ENCODE measurements around the gene TBC1D17.

TBC1D17 gene

GRCh38 chr19:49877020-49877878, at the start of gene TBC1D17, which contains the start of gene AKT1S1:
Gene TBC1D17 (plus strand): TSS chr19:49877702. CDS start chr19:49877724, 22 bp downstream.
Gene AKT1S1 (minus strand): TSS chr19:49877355. CDS start chr19:49873295, 4,060 bp downstream.
- DNase-seq (ENCODE audit: low read depth in 2 of 2), result peak; percentile 91 to 96

- DNase-seq (ENCODE audit: low read depth in 2 of 2), result no peak
These were observed 48.3 kb upstream of the TBC1D17 start for GRCh38 chr19:49829200-49829599.

GRCh38 chr19:49829721-49830120, 47.8 kb upstream of the TBC1D17 start:
- no peak for DNase-seq (ENCODE audit: low read depth in 2 of 2)

GRCh38 chr19:49830766-49831165, 46.7 kb upstream of the TBC1D17 start:
- DNase-seq (ENCODE audit: low read depth in 2 of 2), result no peak

GRCh38 chr19:49831592-49831991, 45.9 kb upstream of the TBC1D17 start:
- DNase-seq (ENCODE audit: low read depth in 2 of 2), result no peak

GRCh38 chr19:49832556-49832955, 44.9 kb upstream of the TBC1D17 start:
- no peak for DNase-seq (ENCODE audit: low read depth in 2 of 2)

- DNase-seq (ENCODE audit: low read depth in 2 of 2), result no peak
These were observed 43.9 kb upstream of the TBC1D17 start for GRCh38 chr19:49833599-49833998.

- DNase-seq (ENCODE audit: low read depth in 2 of 2), result no peak
These were observed 41.9 kb upstream of the TBC1D17 start for GRCh38 chr19:49835562-49835961.

- no peak for DNase-seq (ENCODE audit: low read depth in 2 of 2)
These were observed 41.1 kb upstream of the TBC1D17 start for GRCh38 chr19:49836176-49837008.

- DNase-seq (ENCODE audit: low read depth in 2 of 2), result no peak
These were observed 40.5 kb upstream of the TBC1D17 start for GRCh38 chr19:49837009-49837310.

GRCh38 chr19:49837425-49837824, 40.1 kb upstream of the TBC1D17 start:
- DNase-seq (ENCODE audit: low read depth in 2 of 2), result no peak

GRCh38 chr19:49838885-49839588, 38.5 kb upstream of the TBC1D17 start:
- DNase-seq (ENCODE audit: low read depth in 2 of 2), result no peak

- DNase-seq (ENCODE audit: low read depth in 2 of 2), result no peak
These were observed 37.8 kb upstream of the TBC1D17 start for GRCh38 chr19:49839713-49840112.

GRCh38 chr19:49840321-49840720, 37.2 kb upstream of the TBC1D17 start:
- DNase-seq (ENCODE audit: low read depth in 2 of 2), result no peak

GRCh38 chr19:49840736-49841249, 36.7 kb upstream of the TBC1D17 start:
- DNase-seq (ENCODE audit: low read depth in 2 of 2), result no peak

- no peak for DNase-seq (ENCODE audit: low read depth in 2 of 2)
These were observed 34.2 kb upstream of the TBC1D17 start for GRCh38 chr19:49843265-49843664.

GRCh38 chr19:49844138-49845095, 33.1 kb upstream of the TBC1D17 start:
- DNase-seq (ENCODE audit: low read depth in 2 of 2), result no peak

GRCh38 chr19:49845414-49845813, 32.1 kb upstream of the TBC1D17 start:
- DNase-seq (ENCODE audit: low read depth in 2 of 2), result no peak

- no peak for DNase-seq (ENCODE audit: low read depth in 2 of 2)
These were observed 31.1 kb upstream of the TBC1D17 start for GRCh38 chr19:49846408-49846807.

GRCh38 chr19:49847731-49848696, 29.5 kb upstream of the TBC1D17 start:
- no peak for DNase-seq (ENCODE audit: low read depth in 2 of 2)
